K562 (cell line): Measurements from ENCODE around the gene SLC29A2. TPM values are rescaled to one million over a fixed set of nuclear protein-coding genes. Genes with fewer than 3 reads are reported as not detected.

Experiments
- CBFA2T2 ChIP-seq: fragments of 450-650 bp; conservative IDR thresholded peaks from 2 replicates; pipeline ENCODE4 v1.6.1; 2017; ENCODE audit warnings: mild to moderate bottlenecking
- CREBBP ChIP-seq: IDR thresholded peaks from one replicate; pipeline ENCODE4 v1.6.1; 2012; ENCODE audit warnings: low read depth, mild to moderate bottlenecking, control low read depth, inconsistent platforms, low read length
- CXXC5 ChIP-seq: fragments of 250-450 bp; sonication (Bioruptor Pico); IDR thresholded peaks from 2 replicates; pipeline ENCODE4 v1.8.0; 2022; ENCODE audit warnings: inconsistent platforms, mild to moderate bottlenecking, moderate library complexity
- ELF4 ChIP-seq: fragments of 450-650 bp; formaldehyde crosslinking; IDR thresholded peaks from 2 replicates; pipeline ENCODE4 v1.4.0; 2022; ENCODE audit warnings: missing genetic modification characterization
- KLF16 ChIP-seq: IDR thresholded peaks from 2 replicates; pipeline ENCODE4 v1.6.1; 2016; ENCODE audit warnings: antibody characterized with exemption
- MAFF ChIP-seq: IDR thresholded peaks from 2 replicates; pipeline ENCODE4 v1.6.1; 2012; ENCODE audit warnings: low read length, improper control_type of control experiment
- NCOR1 ChIP-seq: fragments of 450-650 bp; IDR thresholded peaks from 2 replicates; pipeline ENCODE4 v1.6.1; 2016; ENCODE audit warnings: mild to moderate bottlenecking, moderate library complexity
- NRF1 ChIP-seq, 2 experiments: fragments of 450-650 bp; IDR thresholded peaks in 1 of 2; conservative IDR thresholded peaks in 1 of 2; 2 replicates each; pipeline ENCODE4 v1.6.1; 2014; ENCODE audit warnings: mild to moderate bottlenecking in 2 of 2
- NUFIP1 ChIP-seq: fragments of 450-650 bp; IDR thresholded peaks from 2 replicates; pipeline ENCODE4 v1.6.1; 2018; ENCODE audit not compliant: partially characterized antibody
- POLR3G ChIP-seq: IDR thresholded peaks from 2 replicates; pipeline ENCODE4 v1.6.1; 2011; ENCODE audit not compliant: insufficient read length, insufficient replicate concordance; ENCODE audit errors: extremely low read depth
- RBFOX2 ChIP-seq: fragments of 200-400 bp; formaldehyde crosslinking; IDR thresholded peaks from 2 replicates; pipeline ENCODE4 v1.6.1; 2017; ENCODE audit warnings: low read depth, mild to moderate bottlenecking, low read length, moderate library complexity
- RBM14 ChIP-seq: fragments of 200-400 bp; formaldehyde crosslinking; IDR thresholded peaks from 2 replicates; pipeline ENCODE4 v1.6.1; 2018; ENCODE audit warnings: low read depth, mild to moderate bottlenecking, low read length, moderate library complexity, borderline replicate concordance; ENCODE audit not compliant: insufficient read depth
- RBM39 ChIP-seq: fragments of 200-400 bp; formaldehyde crosslinking; optimal IDR thresholded peaks from 2 replicates; pipeline ENCODE3; 2018; ENCODE audit warnings: low read depth, low read length
- SMAD1 ChIP-seq: fragments of 150-350 bp; IDR thresholded peaks from 2 replicates; pipeline ENCODE4 v1.6.1; 2014; ENCODE audit warnings: low read length, low read depth; ENCODE audit not compliant: partially characterized antibody
- SREBF2 ChIP-seq: sonication (generic); formaldehyde crosslinking; IDR thresholded peaks from 2 replicates; pipeline ENCODE4 v1.4.0; 2020; ENCODE audit warnings: mild to moderate bottlenecking, missing genetic modification reagents
- TAF1 ChIP-seq: IDR thresholded peaks from 2 replicates; pipeline ENCODE4 v1.6.1; 2011; ENCODE audit warnings: mild to moderate bottlenecking, low read length, moderate library complexity; ENCODE audit not compliant: insufficient read depth, control insufficient read depth, severe bottlenecking; ENCODE audit errors: extremely low read depth
- TCF7L2 ChIP-seq: fragments of 150-350 bp; IDR thresholded peaks from 2 replicates; pipeline ENCODE4 v1.6.1; 2016; ENCODE audit warnings: low read depth, mild to moderate bottlenecking, low read length, moderate library complexity
- THAP12 ChIP-seq: fragments of 250-450 bp; sonication (Bioruptor Pico); IDR thresholded peaks from 2 replicates; pipeline ENCODE4 v1.9.0; 2021; ENCODE audit warnings: mild to moderate bottlenecking, inconsistent platforms
- XRCC5 ChIP-seq: fragments of 200-400 bp; formaldehyde crosslinking; IDR thresholded peaks from 2 replicates; pipeline ENCODE4 v1.6.1; 2017; ENCODE audit warnings: low read depth, mild to moderate bottlenecking, low read length
- ZNF212 ChIP-seq: fragments of 450-650 bp; formaldehyde crosslinking; IDR thresholded peaks from 2 replicates; pipeline ENCODE4 v1.4.0; 2020; ENCODE audit warnings: mild to moderate bottlenecking
- ZNF41 ChIP-seq: fragments of 250-450 bp; sonication (Bioruptor Pico); conservative IDR thresholded peaks from 2 replicates; pipeline ENCODE4 v1.4.0; 2020; ENCODE audit warnings: mild to moderate bottlenecking
- ZNF561 ChIP-seq: fragments of 450-650 bp; formaldehyde crosslinking; conservative IDR thresholded peaks from 2 replicates; pipeline ENCODE4 v1.4.0; 2020; ENCODE audit warnings: mild to moderate bottlenecking, moderate library complexity
- ZNF707 ChIP-seq: fragments of 250-450 bp; sonication (Bioruptor Pico); conservative IDR thresholded peaks from 2 replicates; pipeline ENCODE4 v1.8.0; 2022; ENCODE audit warnings: inconsistent platforms, mild to moderate bottlenecking, moderate library complexity
- polyA plus RNA-seq, 8 experiments: library from polyadenylated mRNA; depleted of rRNA in 4 of 8; stranded (reverse) in 5 of 8; unstranded in 3 of 8; fragments of >200 nt; fragmentation: Nextera tagmentation in 2 of 8; fragmentation: Illumina TruSeq in 1 of 8; extraction: Ambion mirVana in 2 of 8; extraction: Trizol in 1 of 8; gene quantifications; 2 replicates each; pipeline versions ENCODE4 v1.2.1 to v1.2.3, GENCODE V29; 2011 to 2014; ENCODE audit warnings: inconsistent platforms in 1 of 8, missing spikeins in 1 of 8
- total RNA-seq, 7 experiments: library from RNA; depleted of rRNA in 6 of 7; stranded (reverse); fragments of >200 nt in 6 of 7; fragmentation: Illumina TruSeq in 2 of 7; extraction: Trizol in 2 of 7; gene quantifications; 2 replicates each; pipeline versions ENCODE4 v1.2.1 to v1.2.3, GENCODE V29; 2011 to 2021; ENCODE audit warnings: low replicate concordance in 1 of 7
- TF ChIP-seq, protein P1 (sequence below): IDR thresholded peaks from 2 replicates; pipeline ENCODE4 v1.6.1; 2014; ENCODE audit warnings: antibody characterized with exemption
- TF ChIP-seq, protein P2 (sequence below): fragments of 450-650 bp; IDR thresholded peaks from 2 replicates; pipeline ENCODE4 v1.6.1; 2014; ENCODE audit warnings: low read depth, mild to moderate bottlenecking, moderate library complexity, borderline replicate concordance

Gene SLC29A2
- total and polyA plus RNA-seq, 9 of the 15 experiments (the other 6 are each of a cell fraction or from before 2014, with no cell fraction given) = 2.4 to 48.6 (median 14.2) TPM

GRCh38 chr11:66327171-66328030 lies 44.2 kb downstream of the SLC29A2 start (continued):
- TF ChIP-seq NRF1 (conservative IDR thresholded peaks at IDR 0.05 in 1 of 2, IDR thresholded peaks at IDR 0.05 in 1 of 2) = no peak
- TF ChIP-seq RBM14 = no peak
- TF ChIP-seq XRCC5 = no peak
- no peak for TF ChIP-seq CXXC5 (CRISPR knock-in tag)
- no peak for TF ChIP-seq ZNF561
- no peak for TF ChIP-seq TCF7L2
- TF ChIP-seq, protein P1, sequence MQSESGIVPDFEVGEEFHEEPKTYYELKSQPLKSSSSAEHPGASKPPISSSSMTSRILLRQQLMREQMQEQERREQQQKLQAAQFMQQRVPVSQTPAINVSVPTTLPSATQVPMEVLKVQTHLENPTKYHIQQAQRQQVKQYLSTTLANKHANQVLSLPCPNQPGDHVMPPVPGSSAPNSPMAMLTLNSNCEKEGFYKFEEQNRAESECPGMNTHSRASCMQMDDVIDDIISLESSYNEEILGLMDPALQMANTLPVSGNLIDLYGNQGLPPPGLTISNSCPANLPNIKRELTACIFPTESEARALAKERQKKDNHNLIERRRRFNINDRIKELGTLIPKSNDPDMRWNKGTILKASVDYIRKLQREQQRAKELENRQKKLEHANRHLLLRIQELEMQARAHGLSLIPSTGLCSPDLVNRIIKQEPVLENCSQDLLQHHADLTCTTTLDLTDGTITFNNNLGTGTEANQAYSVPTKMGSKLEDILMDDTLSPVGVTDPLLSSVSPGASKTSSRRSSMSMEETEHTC = no peak
- TF ChIP-seq ELF4 (CRISPR knock-in tag) = peak; percentile 69; the same call in 1 of the 2 replicates
- TF ChIP-seq KLF16 = no peak
- TF ChIP-seq SMAD1 = no peak
- TF ChIP-seq ZNF707 (CRISPR knock-in tag) = no peak
- TF ChIP-seq, protein P2, sequence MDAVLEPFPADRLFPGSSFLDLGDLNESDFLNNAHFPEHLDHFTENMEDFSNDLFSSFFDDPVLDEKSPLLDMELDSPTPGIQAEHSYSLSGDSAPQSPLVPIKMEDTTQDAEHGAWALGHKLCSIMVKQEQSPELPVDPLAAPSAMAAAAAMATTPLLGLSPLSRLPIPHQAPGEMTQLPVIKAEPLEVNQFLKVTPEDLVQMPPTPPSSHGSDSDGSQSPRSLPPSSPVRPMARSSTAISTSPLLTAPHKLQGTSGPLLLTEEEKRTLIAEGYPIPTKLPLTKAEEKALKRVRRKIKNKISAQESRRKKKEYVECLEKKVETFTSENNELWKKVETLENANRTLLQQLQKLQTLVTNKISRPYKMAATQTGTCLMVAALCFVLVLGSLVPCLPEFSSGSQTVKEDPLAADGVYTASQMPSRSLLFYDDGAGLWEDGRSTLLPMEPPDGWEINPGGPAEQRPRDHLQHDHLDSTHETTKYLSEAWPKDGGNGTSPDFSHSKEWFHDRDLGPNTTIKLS = no peak
- TF ChIP-seq SREBF2 = no peak
- no peak for TF ChIP-seq MAFF
- TF ChIP-seq CBFA2T2 = no peak
- no peak for TF ChIP-seq NUFIP1
- no peak for TF ChIP-seq NCOR1
- TF ChIP-seq ZNF212 (CRISPR knock-in tag) = no peak
- TF ChIP-seq THAP12 (CRISPR knock-in tag) = no peak
- no peak for TF ChIP-seq ZNF41 (CRISPR knock-in tag)
- no peak for TF ChIP-seq TAF1
- TF ChIP-seq POLR3G = no peak
- no peak for TF ChIP-seq RBM39
- TF ChIP-seq CREBBP = no peak
- TF ChIP-seq RBFOX2 = no peak
